ENCODE measurements around the gene MEAK7.
A peak's percentile ranks its signal among the peaks of the same experiment; 100 is the strongest.

Gene MEAK7

DNA sequence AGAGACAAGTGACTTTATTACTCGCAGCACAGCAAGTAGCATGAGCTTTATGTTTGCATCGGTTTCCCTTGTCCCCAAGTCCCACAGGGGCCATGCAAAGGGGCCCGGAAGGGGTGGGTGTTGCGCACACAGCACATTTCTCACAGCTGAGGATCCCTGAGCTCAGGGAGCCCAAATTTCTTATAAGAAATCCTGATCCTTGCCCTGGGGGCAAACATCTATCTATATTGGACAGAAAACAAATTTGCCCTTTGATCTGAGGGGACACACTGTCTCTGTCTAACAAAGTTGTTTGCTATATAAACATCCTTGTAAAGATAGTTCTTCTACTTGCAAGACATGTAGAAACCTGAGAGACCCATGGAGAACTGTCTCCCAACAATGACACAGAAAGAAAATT is 35.7 kb upstream of the MEAK7 start:
- H3K27me3 ChIP-seq (ENCODE audit: control insufficient read depth, insufficient read depth, low read length): no peaks in the 10 kb centered on the region
- H3K4me1 ChIP-seq: no peaks in the 10 kb centered on the region
- no peak overlapping the region for H3K4me2 ChIP-seq (ENCODE audit: low read length)
- no peak overlapping the region for H2AFZ ChIP-seq
- no peaks in the 10 kb centered on the region for H3K79me2 ChIP-seq
- H3K27ac ChIP-seq: no peak overlapping the region
- H3K9me3 ChIP-seq (ENCODE audit: control insufficient read depth, low read length): no peaks in the 10 kb centered on the region
- no peak overlapping the region for H3K4me3 ChIP-seq (ENCODE audit: low read depth, low read length)
- H3K9ac ChIP-seq: no peak overlapping the region
- TF ChIP-seq CTCF (IDR thresholded peaks at IDR 0.05): no peak
- H3K36me3 ChIP-seq (ENCODE audit: control insufficient read depth, insufficient read depth, low read length): no peaks in the 10 kb centered on the region

DNA sequence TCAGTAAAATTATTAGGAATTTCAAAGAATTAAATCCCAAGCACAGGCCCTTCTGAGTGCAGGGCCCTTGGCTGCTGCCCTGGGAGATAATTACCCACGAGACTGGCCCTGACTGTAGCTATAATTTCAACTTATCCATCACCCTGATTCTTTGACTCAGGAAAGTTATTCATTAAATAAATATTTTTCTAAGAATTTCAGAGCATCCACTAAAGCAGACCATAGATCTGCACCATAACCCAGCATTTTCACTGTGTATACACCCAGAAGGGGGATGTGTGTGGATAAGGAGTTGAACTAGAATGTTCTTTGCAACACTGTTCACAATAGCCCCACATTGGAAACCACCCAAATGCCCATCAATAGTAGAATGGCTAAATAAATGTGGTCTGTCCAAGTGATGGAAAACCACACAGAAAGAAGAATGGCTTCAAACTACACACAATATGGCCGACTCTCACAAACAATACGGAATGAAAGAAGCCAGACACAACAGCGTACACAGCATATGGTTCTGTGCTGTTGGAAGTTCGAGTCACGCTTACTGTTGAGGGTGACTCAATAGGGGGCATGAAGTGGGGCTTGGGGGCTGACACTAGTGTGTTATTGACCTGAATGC is 33.9 kb upstream of the MEAK7 start:
- H3K4me3 ChIP-seq (ENCODE audit: low read depth, low read length): no peak overlapping the region
- TF ChIP-seq CTCF (IDR thresholded peaks at IDR 0.05): no peak
- H3K4me2 ChIP-seq (ENCODE audit: low read length): no peak overlapping the region
- H3K4me1 ChIP-seq: no peaks in the 10 kb centered on the region
- H3K27me3 ChIP-seq (ENCODE audit: control insufficient read depth, insufficient read depth, low read length): no peaks in the 10 kb centered on the region
- H3K36me3 ChIP-seq (ENCODE audit: control insufficient read depth, insufficient read depth, low read length): no peaks in the 10 kb centered on the region
- H3K79me2 ChIP-seq: no peaks in the 10 kb centered on the region
- no peak overlapping the region for H3K27ac ChIP-seq
- no peak overlapping the region for H2AFZ ChIP-seq
- H3K9ac ChIP-seq: no peak overlapping the region
- H3K9me3 ChIP-seq (ENCODE audit: control insufficient read depth, low read length): no peaks in the 10 kb centered on the region

GRCh38 chr16:84537491-84538151 is 33.2 kb upstream of the MEAK7 start:
- no peak overlapping the region for H3K4me3 ChIP-seq (ENCODE audit: low read depth, low read length)
- no peak overlapping the region for H3K4me2 ChIP-seq (ENCODE audit: low read length)
- H3K9ac ChIP-seq: no peak overlapping the region
- TF ChIP-seq CTCF (IDR thresholded peaks at IDR 0.05): no peak
- H3K27ac ChIP-seq: peak overlapping the region; percentile 25
- no peaks in the 10 kb centered on the region for H3K9me3 ChIP-seq (ENCODE audit: control insufficient read depth, low read length)
- H3K36me3 ChIP-seq (ENCODE audit: control insufficient read depth, insufficient read depth, low read length): no peaks in the 10 kb centered on the region
- no peaks in the 10 kb centered on the region for H3K4me1 ChIP-seq
- no peak overlapping the region for H2AFZ ChIP-seq
- H3K79me2 ChIP-seq: no peaks in the 10 kb centered on the region
- H3K27me3 ChIP-seq (ENCODE audit: control insufficient read depth, insufficient read depth, low read length): no peaks in the 10 kb centered on the region

GRCh38 chr16:84535851-84536250 is 31.4 kb upstream of the MEAK7 start:
- no peaks in the 10 kb centered on the region for H3K4me1 ChIP-seq
- H3K9me3 ChIP-seq (ENCODE audit: control insufficient read depth, low read length): no peaks in the 10 kb centered on the region
- H3K27me3 ChIP-seq (ENCODE audit: control insufficient read depth, insufficient read depth, low read length): no peaks in the 10 kb centered on the region
- no peaks in the 10 kb centered on the region for H3K79me2 ChIP-seq
- no peak overlapping the region for H3K9ac ChIP-seq
- H2AFZ ChIP-seq: no peak overlapping the region
- no peaks in the 10 kb centered on the region for H3K36me3 ChIP-seq (ENCODE audit: control insufficient read depth, insufficient read depth, low read length)
- H3K4me2 ChIP-seq (ENCODE audit: low read length): no peak overlapping the region
- H3K27ac ChIP-seq: no peak overlapping the region
- no peak overlapping the region for H3K4me3 ChIP-seq (ENCODE audit: low read depth, low read length)
- no peak for TF ChIP-seq CTCF (IDR thresholded peaks at IDR 0.05)

- no peak for TF ChIP-seq CTCF (IDR thresholded peaks at IDR 0.05)
- H2AFZ ChIP-seq: no peak overlapping the region
- H3K4me1 ChIP-seq: no peaks in the 10 kb centered on the region
- no peak overlapping the region for H3K27ac ChIP-seq
- H3K79me2 ChIP-seq: no peaks in the 10 kb centered on the region
- no peaks in the 10 kb centered on the region for H3K9me3 ChIP-seq (ENCODE audit: control insufficient read depth, low read length)
- H3K9ac ChIP-seq: no peak overlapping the region
- no peaks in the 10 kb centered on the region for H3K27me3 ChIP-seq (ENCODE audit: control insufficient read depth, insufficient read depth, low read length)
- H3K36me3 ChIP-seq (ENCODE audit: control insufficient read depth, insufficient read depth, low read length): no peaks in the 10 kb centered on the region
- no peak overlapping the region for H3K4me2 ChIP-seq (ENCODE audit: low read length)
- no peak overlapping the region for H3K4me3 ChIP-seq (ENCODE audit: low read depth, low read length)
Measured at GRCh38 chr16:84535408-84535807, 30.9 kb upstream of the MEAK7 start.

Measured in parathyroid adenoma (tissue), 2 donors.